ENCODE results near the gene ENC1.
A peak's percentile ranks its signal among the peaks of the same experiment; 100 is the strongest.

DNA sequence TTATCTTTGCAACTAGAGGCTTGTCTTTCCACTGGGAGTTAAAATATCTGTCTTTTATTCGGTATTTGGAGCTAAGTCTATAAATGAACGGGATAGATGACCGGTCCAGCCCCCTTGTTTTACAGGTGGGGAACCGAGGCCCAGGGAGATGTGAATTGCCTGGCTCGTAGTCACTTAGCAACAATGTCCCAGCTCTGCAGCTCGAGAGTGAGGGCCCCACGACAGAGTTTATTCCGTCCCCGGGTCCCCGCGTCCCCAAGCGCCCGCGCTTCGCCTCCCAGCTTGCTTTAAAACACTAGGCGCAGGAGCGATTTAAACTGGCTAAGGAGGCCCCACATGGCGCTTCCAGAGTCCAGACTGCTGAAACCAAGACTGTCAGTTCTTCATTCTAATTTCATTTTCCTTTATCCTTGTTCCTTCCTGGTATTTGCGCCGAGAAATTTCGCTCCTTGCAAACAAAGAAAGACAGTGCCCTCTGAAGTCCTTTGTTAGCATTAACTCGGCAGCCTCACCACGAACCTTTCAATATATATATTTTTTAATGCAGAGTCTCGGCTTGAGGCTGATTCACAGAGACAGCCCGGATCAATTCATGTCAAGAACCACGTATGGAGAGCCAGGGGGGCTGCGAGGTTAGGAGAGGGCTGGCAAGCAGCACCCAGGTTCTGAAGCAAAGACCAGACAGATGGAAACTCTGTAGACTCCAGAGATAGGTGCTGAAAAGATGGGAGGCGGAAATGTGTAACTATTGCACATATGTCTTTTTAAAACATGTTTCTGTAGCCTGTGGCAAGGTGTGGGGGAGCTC is 1.4 kb upstream of the ENC1 start:
- TF ChIP-seq CTCF (optimal IDR thresholded peaks at IDR 0.05 in 1 of 3, IDR thresholded peaks at IDR 0.05 in 1 of 3, conservative IDR thresholded peaks at IDR 0.05 in 1 of 3; ENCODE audit: extremely low read depth in 1 of 3, insufficient read depth in 2 of 3, low read length in 3 of 3) (peak; percentile 51 to 64 (median 63)), EZH2 (IDR thresholded peaks at IDR 0.05; ENCODE audit: low read length) (no peak)
